Measurements from ENCODE around the gene NCBP3.

The NCBP3 gene

GRCh38 chr17:3885970-3886369, 39.9 kb upstream of the NCBP3 start:
- DNase-seq (no peak), ATAC-seq (ENCODE audit: insufficient read depth, low read depth) (no peak)
- no peaks in the 10 kb centered on the region for H3K9me3 ChIP-seq (ENCODE audit: insufficient read depth, low read length, severe bottlenecking)
- no peak overlapping the region for H3K4me3 ChIP-seq (ENCODE audit: low read depth in 1 of 2, low read length in 2 of 2)
- H3K27me3 ChIP-seq (ENCODE audit: insufficient read depth, low read length, poor library complexity), result no peaks in the 10 kb centered on the region
- H3K27ac ChIP-seq (ENCODE audit: low read length), result no peak overlapping the region
- TF ChIP-seq, protein P1, sequence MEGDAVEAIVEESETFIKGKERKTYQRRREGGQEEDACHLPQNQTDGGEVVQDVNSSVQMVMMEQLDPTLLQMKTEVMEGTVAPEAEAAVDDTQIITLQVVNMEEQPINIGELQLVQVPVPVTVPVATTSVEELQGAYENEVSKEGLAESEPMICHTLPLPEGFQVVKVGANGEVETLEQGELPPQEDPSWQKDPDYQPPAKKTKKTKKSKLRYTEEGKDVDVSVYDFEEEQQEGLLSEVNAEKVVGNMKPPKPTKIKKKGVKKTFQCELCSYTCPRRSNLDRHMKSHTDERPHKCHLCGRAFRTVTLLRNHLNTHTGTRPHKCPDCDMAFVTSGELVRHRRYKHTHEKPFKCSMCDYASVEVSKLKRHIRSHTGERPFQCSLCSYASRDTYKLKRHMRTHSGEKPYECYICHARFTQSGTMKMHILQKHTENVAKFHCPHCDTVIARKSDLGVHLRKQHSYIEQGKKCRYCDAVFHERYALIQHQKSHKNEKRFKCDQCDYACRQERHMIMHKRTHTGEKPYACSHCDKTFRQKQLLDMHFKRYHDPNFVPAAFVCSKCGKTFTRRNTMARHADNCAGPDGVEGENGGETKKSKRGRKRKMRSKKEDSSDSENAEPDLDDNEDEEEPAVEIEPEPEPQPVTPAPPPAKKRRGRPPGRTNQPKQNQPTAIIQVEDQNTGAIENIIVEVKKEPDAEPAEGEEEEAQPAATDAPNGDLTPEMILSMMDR (IDR thresholded peaks at IDR 0.05; ENCODE audit: borderline replicate concordance, extremely low read depth, low read length, poor library complexity, severe bottlenecking), result no peak
- no peak for TF ChIP-seq EZH2 (IDR thresholded peaks at IDR 0.05; ENCODE audit: borderline replicate concordance, low read depth, low read length, severe bottlenecking)
- H3K9ac ChIP-seq (ENCODE audit: low read depth, low read length), result no peak overlapping the region
- H3K4me2 ChIP-seq (ENCODE audit: insufficient read depth, low read length), result no peak overlapping the region
- no peaks in the 10 kb centered on the region for H3K4me1 ChIP-seq (ENCODE audit: insufficient read depth, low read length)
- H2AFZ ChIP-seq (ENCODE audit: low read depth, low read length), result no peak overlapping the region
- no peaks in the 10 kb centered on the region for H3K79me2 ChIP-seq (ENCODE audit: insufficient read depth, low read length)
- no peaks in the 10 kb centered on the region for H3K36me3 ChIP-seq (ENCODE audit: insufficient read depth, low read length)
- peaks cover 13% of the 10 kb centered on the region for H4K20me1 ChIP-seq (ENCODE audit: insufficient read depth, low read length)

GRCh38 chr17:3885271-3885670, 39.2 kb upstream of the NCBP3 start:
- no peak overlapping the region for H3K27ac ChIP-seq (ENCODE audit: low read length)
- H3K9me3 ChIP-seq (ENCODE audit: insufficient read depth, low read length, severe bottlenecking), result no peaks in the 10 kb centered on the region
- no peak overlapping the region for H3K4me3 ChIP-seq (ENCODE audit: low read depth in 1 of 2, low read length in 2 of 2)
- no peak overlapping the region for H2AFZ ChIP-seq (ENCODE audit: low read depth, low read length)
- H3K36me3 ChIP-seq (ENCODE audit: insufficient read depth, low read length), result no peaks in the 10 kb centered on the region
- TF ChIP-seq, protein P1 (IDR thresholded peaks at IDR 0.05; ENCODE audit: borderline replicate concordance, extremely low read depth, low read length, poor library complexity, severe bottlenecking), result no peak
- H3K27me3 ChIP-seq (ENCODE audit: insufficient read depth, low read length, poor library complexity), result no peaks in the 10 kb centered on the region
- DNase-seq (no peak), ATAC-seq (ENCODE audit: insufficient read depth, low read depth) (no peak)
- no peak overlapping the region for H3K9ac ChIP-seq (ENCODE audit: low read depth, low read length)
- no peaks in the 10 kb centered on the region for H3K79me2 ChIP-seq (ENCODE audit: insufficient read depth, low read length)
- no peaks in the 10 kb centered on the region for H3K4me1 ChIP-seq (ENCODE audit: insufficient read depth, low read length)
- no peak overlapping the region for H3K4me2 ChIP-seq (ENCODE audit: insufficient read depth, low read length)
- H4K20me1 ChIP-seq (ENCODE audit: insufficient read depth, low read length), result peaks cover 9% of the 10 kb centered on the region; the same call in 1 of the 2 replicates

DNA sequence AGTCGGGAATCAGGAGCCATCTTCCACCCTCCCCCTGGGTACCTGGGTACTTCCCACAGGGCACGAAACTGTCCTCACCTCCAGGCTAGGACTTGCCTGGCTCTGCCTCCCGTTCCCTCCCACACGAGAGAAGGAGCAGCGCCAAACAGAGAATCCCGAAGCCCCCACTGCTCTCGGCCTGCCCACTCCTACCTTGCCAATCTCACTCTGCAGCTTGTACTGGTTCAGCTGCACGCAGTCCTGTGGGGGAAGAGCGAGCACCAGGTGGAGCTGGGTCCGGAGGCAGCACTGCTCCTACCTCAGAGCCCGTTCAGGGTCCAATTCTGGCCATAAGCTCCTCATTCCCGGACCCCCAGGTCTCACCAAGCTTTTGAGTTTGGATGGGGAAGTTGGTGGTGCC, 38.1 kb upstream of the NCBP3 start:
- Histone ChIP-seq H3K27me3 (ENCODE audit: insufficient read depth, low read length, poor library complexity) (no peaks in the 10 kb centered on the region), H3K4me2 (ENCODE audit: insufficient read depth, low read length) (no peak overlapping the region), H4K20me1 (ENCODE audit: insufficient read depth, low read length) (peaks cover 9% of the 10 kb centered on the region; the same call in 1 of the 2 replicates), H3K9ac (ENCODE audit: low read depth, low read length) (no peak overlapping the region), H3K9me3 (ENCODE audit: insufficient read depth, low read length, severe bottlenecking) (no peaks in the 10 kb centered on the region), H3K4me3 (ENCODE audit: low read depth in 1 of 2, low read length in 2 of 2) (no peak overlapping the region), H3K79me2 (ENCODE audit: insufficient read depth, low read length) (no peaks in the 10 kb centered on the region), H3K27ac (ENCODE audit: low read length) (no peak overlapping the region), H3K4me1 (ENCODE audit: insufficient read depth, low read length) (no peaks in the 10 kb centered on the region), H3K36me3 (ENCODE audit: insufficient read depth, low read length) (no peaks in the 10 kb centered on the region), H2AFZ (ENCODE audit: low read depth, low read length) (no peak overlapping the region)
- DNase-seq (no peak), ATAC-seq (ENCODE audit: insufficient read depth, low read depth) (no peak)
- TF ChIP-seq EZH2 (IDR thresholded peaks at IDR 0.05; ENCODE audit: borderline replicate concordance, low read depth, low read length, severe bottlenecking), result no peak
- TF ChIP-seq, protein P1 (IDR thresholded peaks at IDR 0.05; ENCODE audit: borderline replicate concordance, extremely low read depth, low read length, poor library complexity, severe bottlenecking), result no peak

GRCh38 chr17:3882276-3882675, 36.2 kb upstream of the NCBP3 start:
- Histone ChIP-seq H4K20me1 (ENCODE audit: insufficient read depth, low read length) (peaks cover 9% of the 10 kb centered on the region; the same call in 1 of the 2 replicates), H3K27me3 (ENCODE audit: insufficient read depth, low read length, poor library complexity) (no peaks in the 10 kb centered on the region), H3K4me2 (ENCODE audit: insufficient read depth, low read length) (no peak overlapping the region), H3K4me1 (ENCODE audit: insufficient read depth, low read length) (no peaks in the 10 kb centered on the region), H3K79me2 (ENCODE audit: insufficient read depth, low read length) (no peaks in the 10 kb centered on the region), H3K9me3 (ENCODE audit: insufficient read depth, low read length, severe bottlenecking) (no peaks in the 10 kb centered on the region), H3K4me3 (ENCODE audit: low read depth in 1 of 2, low read length in 2 of 2) (no peak overlapping the region), H2AFZ (ENCODE audit: low read depth, low read length) (no peak overlapping the region), H3K9ac (ENCODE audit: low read depth, low read length) (no peak overlapping the region), H3K36me3 (ENCODE audit: insufficient read depth, low read length) (no peaks in the 10 kb centered on the region), H3K27ac (ENCODE audit: low read length) (no peak overlapping the region)
- DNase-seq (no peak), ATAC-seq (ENCODE audit: insufficient read depth, low read depth) (no peak)
- TF ChIP-seq, protein P1 (IDR thresholded peaks at IDR 0.05; ENCODE audit: borderline replicate concordance, extremely low read depth, low read length, poor library complexity, severe bottlenecking), result no peak

All from DND-41 (cell line).